Mucosa of rectum (tissue), 2 donors: ENCODE results near the gene CYTH4.

Experiments used
- H3K27ac ChIP-seq, 2 donors: one replicate each; pipeline ENCODE4 v1.7.0; 2013; ENCODE audit warnings: inconsistent platforms in 2 of 2, low read depth in 2 of 2, low read length in 2 of 2
- H3K27me3 ChIP-seq, 2 donors: one replicate each; pipeline ENCODE4 v1.7.0; 2013; ENCODE audit warnings: low read length in 2 of 2; ENCODE audit not compliant: control insufficient read depth in 2 of 2, insufficient read depth in 2 of 2
- H3K36me3 ChIP-seq, 2 donors: one replicate each; pipeline ENCODE4 v1.7.0; 2013; ENCODE audit warnings: low read length in 2 of 2; ENCODE audit not compliant: control insufficient read depth in 2 of 2, insufficient read depth in 2 of 2
- H3K4me1 ChIP-seq, 2 donors: one replicate each; pipeline ENCODE4 v1.7.0; 2013; ENCODE audit warnings: low read length in 2 of 2, mild to moderate bottlenecking in 1 of 2; ENCODE audit not compliant: control insufficient read depth in 2 of 2, insufficient read depth in 2 of 2
- H3K4me3 ChIP-seq, 2 donors: one replicate each; pipeline ENCODE4 v1.7.0; 2013; ENCODE audit warnings: low read length in 2 of 2
- H3K9ac ChIP-seq, 2 donors: one replicate each; pipeline ENCODE4 v1.7.0; 2013; ENCODE audit warnings: low read length in 2 of 2, low read depth in 1 of 2, mild to moderate bottlenecking in 1 of 2
- H3K9me3 ChIP-seq, 2 donors: one replicate each; pipeline ENCODE4 v1.7.0; 2013; ENCODE audit warnings: low read length in 2 of 2; ENCODE audit not compliant: control insufficient read depth in 2 of 2
- donor health status: healthy.
- donor health status: Normal muscosa, but diverticular disease.

CYTH4 gene

DNA sequence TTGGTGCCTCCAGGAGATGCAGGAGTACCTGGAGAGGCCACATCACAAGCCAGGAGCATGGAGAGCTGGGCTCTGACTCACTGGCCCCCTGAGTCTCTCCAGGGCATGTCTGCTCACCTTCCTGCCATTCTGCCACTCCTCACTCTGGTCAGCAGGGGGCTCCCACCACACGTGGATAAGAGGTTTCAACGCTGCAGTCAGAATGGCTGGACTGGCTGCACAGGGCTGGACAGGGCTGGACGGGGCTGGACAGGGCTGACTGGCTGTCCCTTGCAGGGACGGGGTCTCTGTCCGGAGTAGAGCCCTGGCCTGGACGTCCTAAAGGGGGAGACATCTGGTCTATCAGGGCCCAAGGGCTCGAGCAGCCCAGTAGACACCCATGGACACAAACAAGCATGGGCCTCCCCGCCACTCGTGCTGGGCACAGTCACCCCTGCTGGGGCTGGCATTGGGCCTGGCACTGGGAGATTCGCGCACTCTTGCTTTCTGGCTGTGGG, 34.6 kb downstream of the CYTH4 start:
- no peak overlapping the region for H3K4me3 ChIP-seq
- H3K27ac ChIP-seq, result no peak overlapping the region
- peaks cover 0 to 1% of the 10 kb centered on the region in 2 donors for H3K36me3 ChIP-seq
- H3K9ac ChIP-seq, result no peak overlapping the region
- peaks cover 0 to 8% of the 10 kb centered on the region in 2 donors for H3K27me3 ChIP-seq
- no peaks in the 10 kb centered on the region for H3K9me3 ChIP-seq
- no peaks in the 10 kb centered on the region for H3K4me1 ChIP-seq

DNA sequence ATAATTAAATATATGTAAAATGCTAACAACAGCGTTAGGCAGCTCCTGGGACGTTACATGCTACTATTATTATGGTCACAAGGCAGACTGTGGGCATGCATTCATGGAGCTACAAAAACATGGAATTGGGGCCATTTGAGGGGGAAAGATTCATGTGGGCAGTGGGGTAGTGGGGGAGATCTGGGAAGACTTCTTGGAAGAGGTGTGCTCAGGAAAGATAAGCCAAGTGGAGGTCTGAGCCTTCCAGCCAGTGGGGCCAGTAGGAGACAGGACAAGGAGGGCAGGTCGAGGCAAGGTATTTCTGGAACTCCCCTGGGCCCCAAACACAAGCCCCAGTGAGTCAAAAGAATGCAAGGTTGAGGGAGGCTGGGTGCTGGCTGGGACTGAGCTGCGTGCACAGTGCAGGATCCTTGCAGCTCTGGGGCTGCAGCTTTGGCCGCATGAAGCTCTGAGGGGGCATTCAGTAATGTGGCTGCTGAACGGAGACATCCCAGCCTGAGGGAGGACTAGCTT, 35.4 kb downstream of the CYTH4 start:
- Histone ChIP-seq H3K9ac (no peak overlapping the region), H3K36me3 (no peaks in the 10 kb centered on the region), H3K9me3 (no peaks in the 10 kb centered on the region), H3K27me3 (peaks cover 0 to 8% of the 10 kb centered on the region in 2 donors), H3K4me3 (no peak overlapping the region), H3K4me1 (no peaks in the 10 kb centered on the region), H3K27ac (no peak overlapping the region)

DNA sequence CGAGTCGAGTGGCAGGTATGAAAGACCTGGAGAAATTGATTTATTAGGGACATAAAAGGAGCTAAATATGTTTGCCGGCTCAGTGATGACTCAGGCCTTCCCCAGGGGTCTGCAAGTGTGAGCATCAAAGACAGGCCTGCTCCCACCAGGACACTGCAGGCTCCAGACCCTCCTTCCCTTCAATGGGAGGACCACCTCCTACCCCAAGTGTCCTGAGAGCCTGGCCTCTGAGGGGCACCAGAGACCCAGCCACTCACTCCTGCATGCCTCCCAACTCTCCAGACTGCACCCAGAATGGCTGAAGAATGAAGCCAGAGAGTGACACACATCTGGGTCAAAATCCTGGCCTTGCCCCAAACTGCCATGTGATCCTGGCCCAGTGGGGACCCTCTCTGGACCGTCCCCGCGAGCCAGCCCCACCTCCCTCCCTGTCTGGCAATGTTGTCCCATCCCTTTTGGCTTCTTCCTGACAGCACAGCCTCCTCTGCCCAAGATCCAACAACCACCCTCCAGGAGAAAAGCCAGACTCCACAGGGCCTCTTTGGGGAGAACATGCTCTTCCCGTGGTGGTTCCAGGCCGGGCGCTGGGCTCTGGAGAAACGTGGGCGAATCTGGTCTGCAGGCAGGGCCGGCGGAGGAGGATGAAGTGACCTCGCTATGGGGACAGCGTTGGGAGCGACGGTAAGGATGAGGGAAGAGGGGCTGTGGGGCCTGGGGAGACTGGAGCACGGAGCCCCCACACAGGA, 36.2 kb downstream of the CYTH4 start:
- H3K4me1 ChIP-seq, result no peaks in the 10 kb centered on the region

DNA sequence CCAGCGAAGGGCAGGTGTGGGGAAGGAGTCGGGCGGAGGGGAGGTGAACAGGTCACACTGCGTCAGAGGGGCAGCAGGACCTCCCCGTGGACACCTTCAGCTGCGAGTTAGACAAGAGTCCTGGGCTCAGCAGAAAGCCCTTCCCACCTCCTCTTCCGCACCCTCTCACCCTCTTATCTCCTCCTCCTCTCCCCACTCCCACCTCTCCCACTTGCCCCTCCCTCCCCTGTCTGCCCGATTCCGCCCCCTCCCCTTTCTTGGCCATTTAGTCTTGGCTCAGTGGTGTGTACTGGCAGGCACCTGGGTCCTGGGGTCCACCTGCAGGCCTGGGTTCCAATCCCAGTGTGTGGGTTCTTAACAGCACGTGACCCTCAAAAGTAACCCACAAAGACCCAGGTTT, 37.2 kb downstream of the CYTH4 start:
- Histone ChIP-seq H3K27ac (no peak overlapping the region), H3K9ac (no peak overlapping the region), H3K4me1 (peaks cover 7 to 8% of the 10 kb centered on the region in 2 donors), H3K4me3 (no peak overlapping the region), H3K36me3 (no peaks in the 10 kb centered on the region), H3K27me3 (peaks cover 4 to 11% of the 10 kb centered on the region in 2 donors), H3K9me3 (no peaks in the 10 kb centered on the region)

More for the DNA sequence above, 36.2 kb downstream of the CYTH4 start:
- H3K36me3 ChIP-seq, result no peaks in the 10 kb centered on the region
- no peak overlapping the region for H3K4me3 ChIP-seq
- no peaks in the 10 kb centered on the region for H3K9me3 ChIP-seq
- H3K27ac ChIP-seq, result no peak overlapping the region
- no peak overlapping the region for H3K9ac ChIP-seq
- H3K27me3 ChIP-seq, result peaks cover 0 to 8% of the 10 kb centered on the region in 2 donors

DNA sequence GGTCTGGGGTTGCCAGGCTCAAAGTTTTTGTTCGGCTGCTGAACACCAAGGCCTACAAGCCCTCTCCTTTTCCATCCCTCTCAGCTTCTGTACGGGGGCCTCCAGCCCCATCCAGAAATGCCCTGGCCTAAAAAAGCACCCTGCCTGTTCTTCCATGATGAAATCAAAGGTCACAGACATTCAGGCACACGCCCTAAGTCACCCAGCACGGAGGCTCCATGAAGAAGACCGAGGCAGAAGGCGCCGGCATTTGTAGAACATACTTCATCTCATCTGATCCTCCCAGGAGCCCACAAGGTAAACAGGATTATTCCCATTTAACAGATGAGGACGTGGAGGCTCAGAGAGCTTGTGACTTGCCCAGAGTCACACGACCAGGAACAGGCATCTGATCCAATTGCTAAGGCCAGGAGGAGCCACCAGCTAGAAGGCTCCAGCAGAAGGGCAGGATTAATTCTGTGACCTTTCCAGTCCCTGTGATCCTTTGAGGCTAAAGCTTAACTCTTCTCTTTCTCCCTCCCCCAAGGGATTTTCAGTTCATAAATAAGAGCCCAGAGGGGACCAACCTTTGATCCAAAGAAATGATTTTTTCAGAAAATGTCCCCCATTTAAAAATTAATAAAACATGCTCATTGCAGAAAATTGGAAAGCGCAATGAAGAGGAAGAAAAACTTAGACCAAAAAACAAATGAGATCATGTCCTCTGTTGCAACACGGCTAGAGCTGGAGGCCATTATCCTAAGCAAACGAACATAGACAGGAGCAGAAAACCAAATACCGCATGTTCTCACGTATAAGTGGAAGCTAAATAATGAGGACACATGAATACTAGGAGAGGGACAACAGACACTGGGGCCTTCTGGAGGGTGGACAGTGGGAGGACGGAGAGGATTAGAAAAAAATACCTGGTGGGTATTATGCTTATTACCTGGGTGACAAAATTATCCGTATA, 38.7 kb downstream of the CYTH4 start:
- H3K36me3 ChIP-seq, result no peaks in the 10 kb centered on the region
- H3K9me3 ChIP-seq, result no peaks in the 10 kb centered on the region
- H3K27ac ChIP-seq, result no peak overlapping the region
- peaks cover 10 to 18% of the 10 kb centered on the region in 2 donors for H3K27me3 ChIP-seq
- peaks cover 9% of the 10 kb centered on the region in 2 donors for H3K4me1 ChIP-seq
- H3K4me3 ChIP-seq, result no peak overlapping the region
- no peak overlapping the region for H3K9ac ChIP-seq

DNA sequence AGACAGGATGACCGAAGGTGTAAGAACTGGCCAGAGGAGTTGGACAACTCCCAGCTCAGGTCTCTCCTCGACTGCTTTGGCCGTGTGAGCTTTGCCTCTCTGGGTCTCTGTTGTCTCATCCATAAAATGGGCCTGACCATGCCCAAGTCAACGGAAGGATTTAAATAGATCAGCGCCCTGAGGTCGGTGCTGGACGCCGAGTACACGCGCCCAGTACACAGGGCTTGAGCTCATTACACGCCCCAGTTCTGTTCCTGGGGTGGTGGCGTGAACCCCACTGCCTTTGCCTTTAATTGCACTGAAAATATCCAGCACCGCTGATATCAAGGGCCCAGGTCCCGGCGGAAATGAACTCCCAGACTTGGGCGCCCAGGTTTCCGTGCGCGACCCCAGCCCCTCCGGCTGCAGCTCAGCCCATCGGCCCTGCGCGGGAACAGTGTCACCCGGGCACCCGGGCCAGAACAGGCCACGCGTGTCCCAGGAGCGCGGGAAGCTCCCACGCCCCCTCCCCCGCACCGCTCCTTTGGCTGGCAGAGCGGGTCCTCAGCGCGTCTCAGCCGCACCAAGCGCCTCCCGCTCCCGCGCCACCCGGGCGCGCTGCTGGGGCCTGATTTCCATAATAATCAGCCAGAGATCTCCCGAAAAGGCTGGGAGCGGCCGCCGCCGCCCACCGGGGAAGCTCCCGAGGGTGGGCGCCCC, 42.2 kb downstream of the CYTH4 start:
- Histone ChIP-seq H3K36me3 (no peaks in the 10 kb centered on the region), H3K4me1 (peaks cover 9% of the 10 kb centered on the region in 2 donors), H3K27ac (no peak overlapping the region), H3K27me3 (peaks cover 16 to 25% of the 10 kb centered on the region in 2 donors), H3K9me3 (no peaks in the 10 kb centered on the region), H3K4me3 (peak overlapping the region in 1 of 2 donors; percentile 16), H3K9ac (no peak overlapping the region)

DNA sequence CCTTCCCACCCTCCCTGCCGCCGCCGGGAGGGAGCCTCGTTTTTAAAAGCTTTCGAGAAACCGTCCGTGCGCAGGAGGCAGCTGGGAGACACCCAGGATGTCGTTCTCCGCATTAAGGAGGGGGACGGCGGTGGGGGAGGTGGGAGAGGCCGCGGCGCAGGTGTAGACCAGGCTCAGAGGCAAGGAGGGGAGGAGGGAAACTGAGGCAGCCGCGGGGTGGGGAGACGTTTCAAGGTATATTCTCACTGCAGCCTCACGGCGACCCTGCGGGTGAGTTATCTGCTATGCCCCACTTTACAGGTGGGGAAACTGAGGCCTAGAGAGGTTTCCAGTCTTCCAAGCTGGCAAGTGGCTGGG, 42.7 kb downstream of the CYTH4 start:
- H3K9me3 ChIP-seq, result no peaks in the 10 kb centered on the region
- peaks cover 9% of the 10 kb centered on the region in 2 donors for H3K4me1 ChIP-seq
- H3K27ac ChIP-seq, result no peak overlapping the region
- no peak overlapping the region for H3K4me3 ChIP-seq
- H3K36me3 ChIP-seq, result no peaks in the 10 kb centered on the region
- H3K27me3 ChIP-seq, result peaks cover 20 to 25% of the 10 kb centered on the region in 2 donors
- no peak overlapping the region for H3K9ac ChIP-seq

DNA sequence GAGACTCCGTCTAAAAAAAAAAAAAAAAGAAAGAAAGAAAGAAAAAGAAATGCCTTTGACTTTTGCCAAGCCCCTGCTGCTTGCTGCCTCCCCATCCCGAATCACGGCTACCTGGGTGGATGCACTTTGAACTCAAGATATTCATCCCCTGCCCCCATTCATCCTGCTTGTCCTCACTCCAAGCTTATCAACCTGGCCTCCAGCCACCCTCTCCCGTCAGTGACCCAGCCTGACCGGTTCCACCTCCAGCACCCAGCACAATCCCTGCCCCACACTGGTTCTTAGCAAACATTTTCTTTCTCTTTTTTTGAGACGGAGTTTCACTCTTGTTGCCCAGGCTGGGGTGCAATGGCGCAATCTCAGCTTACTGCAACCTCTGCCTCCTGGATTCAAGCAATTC, 44.4 kb downstream of the CYTH4 start:
- Histone ChIP-seq H3K4me1 (peaks cover 9% of the 10 kb centered on the region in 2 donors), H3K27ac (no peak overlapping the region), H3K27me3 (peaks cover 23 to 24% of the 10 kb centered on the region in 2 donors)

DNA sequence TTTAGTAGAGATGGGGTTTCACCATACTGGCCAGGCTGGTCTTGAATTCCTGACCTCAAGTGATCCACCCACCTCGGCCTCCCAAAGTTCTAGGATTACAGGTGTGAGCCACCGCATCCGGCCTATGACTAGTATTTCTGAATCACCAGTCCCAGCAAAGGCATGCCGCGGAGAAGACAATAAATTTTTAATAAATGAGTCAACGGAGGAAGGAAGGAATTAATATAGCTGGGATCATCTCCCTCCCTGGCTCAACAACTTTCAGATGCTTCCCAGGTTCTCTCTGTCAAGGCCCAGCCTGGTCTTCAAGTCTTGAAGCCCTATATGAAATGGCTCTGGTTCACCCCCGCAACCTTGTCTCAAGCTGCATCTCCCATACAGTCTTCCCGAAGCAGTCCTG, 45.7 kb downstream of the CYTH4 start:
- peaks cover 9% of the 10 kb centered on the region in 2 donors for H3K4me1 ChIP-seq

More for the DNA sequence above, 44.4 kb downstream of the CYTH4 start:
- Histone ChIP-seq H3K4me3 (no peak overlapping the region), H3K36me3 (no peaks in the 10 kb centered on the region), H3K9ac (no peak overlapping the region), H3K9me3 (no peaks in the 10 kb centered on the region)

More for the DNA sequence above, 45.7 kb downstream of the CYTH4 start:
- Histone ChIP-seq H3K36me3 (no peaks in the 10 kb centered on the region), H3K4me3 (no peak overlapping the region), H3K9ac (no peak overlapping the region), H3K9me3 (no peaks in the 10 kb centered on the region), H3K27ac (no peak overlapping the region), H3K27me3 (peaks cover 31 to 32% of the 10 kb centered on the region in 2 donors)
